Stimulated activated CD4-positive, alpha-beta T cell treated with anti-CD3 and anti-CD28 coated beads, Interleukin-2, amount 100 ng/mL, for 24 hours (primary cell): ENCODE results near the gene PAOX.
"Not testable (repeated sequence)": the region's sequence is repeated elsewhere in the genome, so short reads cannot be mapped to it uniquely, and the experiment has no call there.

Experiments
- DNase-seq, 2 donors: peaks; one replicate each; pipeline ENCODE4 v3.0.0-alpha.2; 2020

The PAOX gene

GRCh38 chr10:133411523-133412380 lies 32.7 kb downstream of the PAOX start:
- DNase-seq, result no peak

GRCh38 chr10:133412381-133412711 lies 33.3 kb downstream of the PAOX start:
- no peak for DNase-seq

DNA sequence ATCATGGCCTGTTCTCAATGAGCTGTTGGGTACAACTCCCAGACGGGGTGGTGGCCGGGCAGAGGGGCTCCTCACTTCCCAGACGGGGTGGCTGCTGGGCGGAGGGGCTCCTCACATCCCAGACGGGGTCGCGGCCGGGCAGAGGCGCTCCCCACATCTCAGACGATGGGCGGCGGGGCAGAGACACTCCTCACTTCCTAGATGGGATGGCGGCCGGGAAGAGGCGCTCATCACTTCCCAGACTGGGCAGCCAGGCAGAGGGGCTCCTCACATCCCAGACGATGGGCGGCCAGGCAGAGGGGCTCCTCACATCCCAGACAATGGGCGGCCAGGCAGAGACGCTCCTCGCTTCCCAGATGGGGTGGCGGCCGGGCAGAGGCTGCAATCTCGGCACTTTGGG lies 35.3 kb downstream of the PAOX start:
- DNase-seq, result not testable (repeated sequence)

DNA sequence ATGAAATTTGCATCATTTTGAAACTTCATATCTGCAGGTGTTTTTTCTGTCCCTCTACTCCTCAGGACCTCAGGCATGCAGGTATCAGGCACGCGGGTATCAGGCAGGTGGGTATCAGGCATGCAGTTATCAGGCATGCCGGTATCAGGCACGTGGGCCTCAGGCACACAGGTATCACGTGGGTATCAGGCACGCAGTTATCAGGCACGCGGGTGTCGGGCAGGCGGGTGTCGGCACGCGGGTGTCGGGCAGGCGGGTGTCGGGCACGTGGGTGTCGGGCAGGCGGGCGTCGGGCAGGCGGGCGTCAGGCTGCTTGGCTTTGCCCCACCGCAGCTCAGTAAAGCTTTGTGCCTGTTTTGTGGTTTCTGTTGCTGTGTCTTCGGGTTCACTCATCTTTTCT lies 36.7 kb downstream of the PAOX start:
- no peak for DNase-seq

DNA sequence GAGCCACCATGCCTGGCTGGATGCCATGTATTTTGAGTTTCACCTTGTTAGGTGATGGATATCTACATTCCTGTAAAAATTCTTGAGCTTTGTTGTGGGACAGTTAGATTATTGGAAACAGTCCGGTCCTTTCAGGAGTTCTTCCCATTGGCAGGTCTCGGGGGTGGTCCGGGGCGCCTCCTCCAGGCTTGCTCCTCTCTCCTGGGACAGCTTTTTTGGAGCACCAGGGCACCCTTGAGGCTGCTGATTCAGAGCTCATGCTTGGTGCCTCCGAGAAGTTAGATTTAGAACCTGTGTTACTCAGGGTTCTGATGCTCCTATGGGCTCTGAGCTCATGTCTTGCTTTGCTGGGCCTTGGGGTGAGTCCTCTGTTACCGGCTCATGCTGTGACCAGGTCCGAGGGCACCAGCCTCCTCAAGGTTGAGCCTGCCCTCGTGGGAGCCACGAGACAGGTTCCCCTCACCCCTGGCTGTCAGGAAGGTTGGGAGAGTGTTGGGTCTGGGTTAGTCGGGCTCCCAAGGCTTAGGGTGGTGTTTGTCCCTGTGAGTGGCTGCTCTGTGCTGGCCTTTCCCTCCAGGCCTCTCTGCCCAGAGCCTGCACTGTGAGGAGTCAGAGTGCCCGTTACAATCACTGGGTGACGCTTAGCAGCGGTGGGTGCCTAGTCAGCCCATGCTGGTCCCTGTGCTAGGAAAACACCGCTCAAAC lies 39.4 kb downstream of the PAOX start:
- DNase-seq, result no peak

DNA sequence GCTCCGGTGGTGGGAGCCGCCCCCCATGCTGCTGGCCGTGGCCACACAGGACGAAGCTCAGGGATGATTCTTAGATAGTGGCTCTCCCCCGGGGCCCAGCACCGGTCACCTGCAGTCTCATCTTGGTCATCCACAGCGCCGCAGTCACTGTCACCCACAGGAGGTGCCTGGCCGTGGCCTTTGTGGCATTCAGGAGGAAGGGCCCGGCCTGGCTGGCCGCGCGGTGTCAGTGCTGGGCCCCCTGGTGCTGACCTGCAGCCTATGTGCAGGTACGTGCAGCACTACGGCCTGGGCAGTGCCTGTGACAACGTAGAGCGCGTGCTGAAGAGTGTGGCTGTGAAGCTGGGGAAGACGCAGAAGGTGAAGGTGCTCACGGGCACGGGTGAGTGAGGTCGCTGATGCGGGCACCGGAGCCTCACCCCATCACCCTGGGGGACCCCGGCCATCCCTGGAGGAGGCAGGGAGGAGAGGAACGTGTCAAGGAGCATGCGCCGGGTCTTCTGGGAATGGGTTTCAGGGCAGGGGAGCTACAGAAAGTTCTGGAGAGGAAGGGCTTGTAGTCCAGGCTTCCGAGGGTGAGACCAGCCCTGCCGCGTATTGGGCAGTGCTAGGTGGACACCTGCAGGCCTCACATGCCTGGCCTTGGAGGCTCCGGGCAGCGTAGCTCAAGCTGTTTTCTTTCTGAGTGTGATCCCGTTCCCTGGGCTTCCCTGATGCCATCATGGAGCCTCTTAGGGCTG lies 40.3 kb downstream of the PAOX start:
- DNase-seq, result no peak

DNA sequence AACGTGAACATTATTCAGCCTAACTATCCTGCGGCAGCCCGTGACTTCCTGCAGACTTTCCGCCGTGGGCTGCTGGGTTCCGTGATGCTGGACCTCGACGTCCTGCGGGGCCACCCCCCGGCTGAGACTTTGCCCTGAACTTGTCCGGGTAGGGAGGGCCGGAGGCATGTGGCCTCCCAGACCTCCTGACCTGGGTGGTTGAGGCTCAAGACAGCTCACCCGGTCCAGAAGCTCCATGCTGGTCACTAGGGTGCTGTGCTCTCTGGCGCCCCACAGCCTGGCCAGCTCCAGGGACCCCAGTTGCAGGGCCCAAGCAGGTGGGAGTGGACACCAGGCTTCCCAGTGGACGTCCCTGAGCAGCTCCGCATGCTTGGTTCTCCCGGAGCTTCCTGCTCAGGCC lies 41.0 kb downstream of the PAOX start:
- DNase-seq, result no peak

GRCh38 chr10:133420579-133420978 lies 41.5 kb downstream of the PAOX start:
- no peak for DNase-seq

GRCh38 chr10:133421336-133422222 lies 42.5 kb downstream of the PAOX start:
- DNase-seq, result no peak

GRCh38 chr10:133422223-133422806 lies 43.3 kb downstream of the PAOX start:
- DNase-seq, result no peak

DNA sequence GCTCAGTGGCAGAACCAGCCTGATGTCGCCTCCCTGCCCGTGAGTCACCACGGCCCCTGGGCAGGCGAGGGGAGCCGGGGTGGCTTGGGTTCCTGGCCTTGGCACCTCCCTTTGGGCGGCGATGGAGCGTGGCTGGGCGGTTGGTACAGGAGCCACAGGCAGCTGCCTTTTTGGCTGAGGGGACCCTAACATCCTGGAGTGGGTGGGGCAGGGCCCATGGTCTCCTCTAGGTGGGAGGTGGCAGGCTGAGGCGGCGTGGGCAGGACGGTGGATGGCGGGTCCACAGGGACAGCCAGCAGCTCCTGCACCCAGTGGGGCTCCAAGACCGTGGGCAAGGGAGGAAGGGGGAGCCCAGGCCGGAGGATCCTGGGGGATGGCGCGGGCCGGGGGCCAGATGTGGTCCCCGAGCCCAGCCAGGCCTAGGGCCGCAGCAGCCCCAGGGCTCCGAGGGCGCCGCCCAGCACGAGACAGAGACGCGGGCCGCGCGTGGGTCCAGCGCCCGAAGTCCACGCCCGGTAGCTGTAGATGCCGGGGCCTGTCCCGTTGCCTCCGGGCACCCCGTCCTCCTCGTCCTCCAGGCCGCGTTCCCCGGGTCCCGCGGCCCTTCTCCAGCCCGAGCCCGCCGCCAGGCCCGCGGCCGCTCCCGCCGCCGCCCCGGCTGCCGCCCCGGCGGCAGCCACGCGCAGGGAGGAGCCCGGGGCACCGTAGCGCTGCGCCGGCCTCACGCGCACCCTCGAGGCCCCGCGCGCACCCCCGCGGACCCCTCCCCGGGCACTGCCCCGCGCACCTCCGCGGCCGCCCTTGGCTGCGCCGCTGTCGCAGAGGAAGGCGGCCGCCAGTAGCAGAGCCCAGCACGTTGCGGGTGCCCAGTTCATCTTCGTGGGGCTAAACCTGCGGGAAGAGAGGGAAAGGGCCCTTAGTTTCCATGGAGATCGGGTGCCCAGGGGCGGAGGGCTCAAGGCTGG lies 44.0 kb downstream of the PAOX start:
- no peak for DNase-seq

GRCh38 chr10:133424102-133424501 lies 45.0 kb downstream of the PAOX start:
- not testable (repeated sequence) for DNase-seq

DNA sequence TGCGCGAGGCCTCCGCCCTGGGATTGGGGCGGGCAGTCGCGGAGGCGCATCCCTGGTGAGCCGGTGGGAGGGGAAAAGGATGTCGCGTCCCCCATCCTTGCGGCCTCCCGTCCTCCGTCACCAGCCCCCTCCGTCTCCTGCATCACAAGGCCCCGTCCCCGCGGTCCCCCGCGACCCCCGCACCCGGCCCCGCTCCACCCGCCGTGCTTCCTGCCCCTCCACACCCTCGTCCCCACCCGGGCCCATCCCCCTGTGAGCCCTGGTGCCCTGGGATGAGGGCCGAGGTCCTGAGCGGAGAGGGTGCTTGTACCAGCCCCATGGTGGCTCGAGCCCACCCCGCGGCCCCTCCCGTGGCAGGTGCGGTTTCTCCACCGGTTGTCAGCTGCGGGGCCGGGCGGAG lies 45.5 kb downstream of the PAOX start, which contains the start of gene SPRN:
Gene SPRN (minus strand): TSS at position 25 of the 400 bp plus-strand sequence. CDS start 944 bp downstream, outside the sequence.
- DNase-seq, result not testable (repeated sequence)

DNA sequence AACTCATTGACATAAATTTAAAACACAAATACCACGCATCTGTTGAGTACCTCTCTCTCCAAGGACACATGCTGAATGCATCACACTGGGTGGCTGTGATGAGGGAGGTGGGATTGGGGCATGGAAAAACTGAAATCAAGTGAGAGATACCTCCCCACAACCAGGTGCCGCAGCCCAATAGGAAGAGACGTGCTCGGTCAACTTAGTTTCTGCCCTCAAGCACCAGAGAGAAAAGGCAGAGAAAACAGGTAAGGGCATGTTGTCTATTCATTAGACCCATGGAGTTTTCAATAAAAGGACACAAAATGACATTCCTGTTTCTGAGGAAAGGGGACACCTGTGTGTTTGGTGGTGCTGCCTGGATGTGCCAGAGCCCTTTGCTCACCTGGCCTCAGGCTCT lies 50.5 kb downstream of the PAOX start:
- not testable (repeated sequence) for DNase-seq

DNA sequence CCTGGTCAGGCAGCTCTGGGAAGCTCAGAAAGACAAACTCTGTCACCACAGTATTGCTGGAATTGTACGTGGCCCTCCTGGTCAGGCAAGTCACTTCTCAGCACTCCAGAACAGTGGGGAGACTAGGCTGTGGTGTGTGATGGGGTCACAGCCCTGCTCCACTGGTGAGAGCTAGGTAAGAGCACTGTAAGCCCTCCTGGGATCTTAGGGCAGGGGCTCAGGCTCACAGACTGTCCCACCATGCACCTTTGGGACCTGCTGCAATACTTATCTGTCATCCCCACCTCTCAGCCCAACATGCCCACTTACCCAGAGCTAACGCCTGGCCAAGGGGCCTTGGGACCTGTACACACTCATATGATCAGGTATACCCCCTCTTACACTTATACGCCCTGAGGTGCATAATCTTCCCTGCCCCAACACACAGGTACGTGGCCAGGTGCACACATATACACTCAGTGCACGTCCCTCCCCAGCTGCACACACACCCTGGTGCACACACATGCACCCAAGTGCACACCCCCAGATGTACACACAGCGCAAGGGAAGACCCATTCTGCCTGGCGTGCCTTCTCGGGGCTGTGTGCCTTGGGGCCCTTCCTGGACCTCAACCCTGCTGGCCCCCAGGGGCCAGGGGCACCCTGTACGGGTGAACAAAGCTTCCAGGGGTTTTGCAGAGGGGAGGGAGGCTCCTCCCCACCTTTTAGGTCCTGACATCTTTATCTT lies 53.0 kb downstream of the PAOX start:
- DNase-seq, result not testable (repeated sequence)

DNA sequence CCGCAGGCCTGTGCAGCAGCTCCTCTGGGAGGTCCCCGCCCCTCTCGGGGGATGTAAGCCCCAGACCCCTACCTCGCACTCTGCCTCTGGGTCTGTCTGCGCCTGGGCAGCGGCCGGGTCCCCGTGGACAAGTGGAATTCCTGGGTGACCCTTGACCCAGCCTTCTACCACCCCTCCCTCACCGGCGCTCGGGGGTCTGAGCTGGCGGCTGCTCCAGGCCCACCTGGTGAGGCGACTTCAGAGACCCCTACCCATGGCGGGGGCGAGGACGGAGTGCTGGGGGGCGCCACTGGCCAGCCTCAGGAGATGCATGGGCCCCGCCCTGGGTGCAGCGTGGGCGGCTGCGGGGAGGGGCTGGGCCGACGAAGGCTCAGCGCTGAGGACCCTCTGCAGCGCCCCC lies 53.7 kb downstream of the PAOX start:
- DNase-seq, result not testable (repeated sequence)

GRCh38 chr10:133438711-133439273 lies 59.7 kb downstream of the PAOX start:
- DNase-seq, result no peak

- DNase-seq, result peak in 1 of 2 donors; percentile 6
Measured at GRCh38 chr10:133439517-133440461, 60.7 kb downstream of the PAOX start.
